Astrocyte of the spinal cord (primary cell): ENCODE results near the gene NEMF.
"Not testable (repeated sequence)": the region's sequence is repeated elsewhere in the genome, so short reads cannot be mapped to it uniquely, and the experiment has no call there.

Experiments
- DNase-seq: peaks from one replicate; pipeline ENCODE4 v3.0.0; 2011; ENCODE audit warnings: low read depth, low spot score
- H3K4me3 ChIP-seq: 2 replicates; pipeline ENCODE4 v1.5.1; 2011; ENCODE audit warnings: low read depth, mild to moderate bottlenecking, low read length, moderate library complexity
- in situ Hi-C: cut with HindIII; loops from 2 replicates; pipeline ENCODE4 v1.10.0; 2017; ENCODE audit warnings: low sequenced_read_pairs
- TF ChIP-seq, protein P1 (sequence below): IDR thresholded peaks from 2 replicates; pipeline ENCODE4 v1.5.1; 2012; ENCODE audit warnings: low read depth, mild to moderate bottlenecking, low read length, inconsistent platforms

NEMF gene

GRCh38 chr14:49767571-49768300, 84.9 kb downstream of the NEMF start, which contains the start of gene KLHDC2:
KLHDC2 (plus strand) TSS chr14:49768153; CDS start chr14:49768469, 316 bp downstream.
- in situ Hi-C loops: no loop called here
- H3K4me3 ChIP-seq: peak within 1 kb of the TSS; percentile 87
- TF ChIP-seq, protein P1, sequence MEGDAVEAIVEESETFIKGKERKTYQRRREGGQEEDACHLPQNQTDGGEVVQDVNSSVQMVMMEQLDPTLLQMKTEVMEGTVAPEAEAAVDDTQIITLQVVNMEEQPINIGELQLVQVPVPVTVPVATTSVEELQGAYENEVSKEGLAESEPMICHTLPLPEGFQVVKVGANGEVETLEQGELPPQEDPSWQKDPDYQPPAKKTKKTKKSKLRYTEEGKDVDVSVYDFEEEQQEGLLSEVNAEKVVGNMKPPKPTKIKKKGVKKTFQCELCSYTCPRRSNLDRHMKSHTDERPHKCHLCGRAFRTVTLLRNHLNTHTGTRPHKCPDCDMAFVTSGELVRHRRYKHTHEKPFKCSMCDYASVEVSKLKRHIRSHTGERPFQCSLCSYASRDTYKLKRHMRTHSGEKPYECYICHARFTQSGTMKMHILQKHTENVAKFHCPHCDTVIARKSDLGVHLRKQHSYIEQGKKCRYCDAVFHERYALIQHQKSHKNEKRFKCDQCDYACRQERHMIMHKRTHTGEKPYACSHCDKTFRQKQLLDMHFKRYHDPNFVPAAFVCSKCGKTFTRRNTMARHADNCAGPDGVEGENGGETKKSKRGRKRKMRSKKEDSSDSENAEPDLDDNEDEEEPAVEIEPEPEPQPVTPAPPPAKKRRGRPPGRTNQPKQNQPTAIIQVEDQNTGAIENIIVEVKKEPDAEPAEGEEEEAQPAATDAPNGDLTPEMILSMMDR: peak; percentile 8
- DNase-seq: peak; percentile 93

- H3K4me3 ChIP-seq: peak overlapping the region; percentile 87
- in situ Hi-C loops: no loop called here
- no peak for DNase-seq
- TF ChIP-seq, protein P1: no peak
Observed at GRCh38 chr14:49767270-49767570, 85.4 kb downstream of the NEMF start.

- in situ Hi-C loops: no loop called here
- no peak for DNase-seq
- H3K4me3 ChIP-seq: peak overlapping the region; percentile 87
- TF ChIP-seq, protein P1: no peak
Observed at GRCh38 chr14:49766839-49767238, 85.7 kb downstream of the NEMF start.

DNA sequence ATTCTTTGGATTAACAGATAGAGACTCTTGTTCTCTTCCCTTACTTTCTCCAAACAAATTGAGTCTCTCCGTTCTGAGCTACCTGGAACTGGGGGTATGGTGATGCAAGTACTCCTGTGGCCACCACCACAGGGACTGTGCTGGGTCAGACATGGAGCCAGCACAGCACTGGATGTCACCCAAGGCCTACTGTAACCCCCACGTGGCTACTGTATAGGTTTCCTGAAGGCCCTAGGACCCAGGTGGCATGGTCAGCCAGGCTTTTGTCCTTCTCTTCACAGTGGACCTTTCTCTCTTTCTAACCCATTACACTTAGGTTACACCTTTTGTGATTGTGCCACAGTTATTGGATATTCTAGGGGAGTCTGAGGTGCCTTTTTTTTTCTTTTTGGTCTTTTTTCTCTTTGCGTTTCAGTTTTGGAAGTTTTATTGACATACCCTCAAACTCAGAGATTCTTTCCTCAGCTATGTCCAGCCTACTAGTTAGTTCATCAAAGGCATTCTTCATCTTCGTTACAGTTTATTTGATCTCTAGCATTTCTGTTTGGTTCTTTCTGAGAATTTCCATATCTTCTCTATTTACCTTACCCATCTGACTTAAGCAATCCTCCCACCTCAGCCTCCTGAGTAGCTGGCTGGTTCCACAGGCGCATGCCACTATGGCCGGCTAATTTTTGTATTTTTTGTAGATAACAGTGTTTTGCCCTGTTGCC, 90.6 kb downstream of the NEMF start:
- no peak for DNase-seq
- in situ Hi-C loops: no loop called here
- H3K4me3 ChIP-seq: no peak overlapping the region
- TF ChIP-seq, protein P1: no peak

DNA sequence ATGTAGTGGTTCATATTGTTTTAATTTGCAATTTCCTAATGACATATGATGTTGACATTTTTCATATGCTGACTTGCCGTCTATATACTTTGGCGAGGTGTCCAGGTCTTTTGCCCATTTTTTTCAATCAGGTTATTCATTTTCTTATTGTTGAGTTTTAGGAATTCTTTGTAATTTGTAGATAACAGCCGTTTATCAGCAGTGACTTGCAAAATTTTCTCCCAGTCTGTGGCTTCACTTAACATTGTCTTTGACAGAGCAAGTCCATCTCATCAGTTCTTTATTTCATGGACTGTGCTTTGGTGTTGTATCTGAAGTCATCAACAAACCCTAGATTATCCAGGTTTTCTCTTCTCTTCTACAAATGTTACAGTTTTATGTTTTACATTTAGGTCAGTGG, 97.2 kb downstream of the NEMF start:
- in situ Hi-C loops: no loop called here
- TF ChIP-seq, protein P1: no peak
- no peak for DNase-seq

DNA sequence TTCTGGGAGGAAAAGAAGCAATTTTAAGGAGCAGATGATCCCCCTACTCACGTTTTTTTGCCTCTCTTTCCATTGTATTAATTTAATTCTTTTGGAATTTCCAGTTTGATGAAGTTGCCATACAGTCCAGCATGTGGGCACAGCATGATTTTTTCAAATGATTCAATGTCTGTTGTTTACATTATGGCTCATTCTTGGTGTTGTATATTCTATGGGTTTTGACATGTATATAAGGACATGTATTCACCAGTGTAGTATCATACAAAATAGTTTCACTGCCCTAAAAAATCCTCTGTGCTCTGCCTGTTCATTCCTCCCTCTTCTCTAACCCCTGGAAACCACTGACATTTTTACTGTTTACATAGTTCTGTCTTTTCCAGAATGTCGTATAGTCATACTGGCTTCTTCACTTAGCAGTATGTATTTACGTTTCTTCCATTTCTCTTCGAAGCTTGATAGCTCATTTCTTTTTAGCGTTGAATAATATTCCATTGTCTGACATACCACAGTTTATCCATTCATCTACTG, 98.0 kb downstream of the NEMF start:
- H3K4me3 ChIP-seq: no peak overlapping the region
- DNase-seq: no peak
- in situ Hi-C loops: no loop called here
- TF ChIP-seq, protein P1: no peak

More for the DNA sequence above, 97.2 kb downstream of the NEMF start:
- H3K4me3 ChIP-seq: no peak overlapping the region

- DNase-seq: not testable (repeated sequence)
Observed at GRCh38 chr14:49746476-49746875, 106.1 kb downstream of the NEMF start.

More at GRCh38 chr14:49746476-49746875, 106.1 kb downstream of the NEMF start:
- H3K4me3 ChIP-seq, in situ Hi-C loops: not testable (repeated sequence)
